Left renal cortex interstitium (tissue), 4 donors: ENCODE measurements around the gene USPL1. TPM values are rescaled to one million over a fixed set of nuclear protein-coding genes. Genes with fewer than 3 reads are reported as not detected.
"Not testable (repeated sequence)": the region's sequence is repeated elsewhere in the genome, so short reads cannot be mapped to it uniquely, and the experiment has no call there.

Experiments used
- DNase-seq, 4 donors: peaks; one replicate each; pipeline ENCODE4 v3.0.0-alpha.2; 2013; ENCODE audit warnings: low read depth in 4 of 4, low spot score in 2 of 4, missing footprints in 1 of 4
- polyA plus RNA-seq, 4 donors: library from polyadenylated mRNA; unstranded; fragments of 120-200 nt; gene quantifications; one replicate each; pipeline ENCODE4 v1.2.1, GENCODE V29; 2013; ENCODE audit not compliant: insufficient read length in 4 of 4

The USPL1 gene
- 10 to 100 TPM; 21.2 to 28.3 (median 24.2) TPM for polyA plus RNA-seq

DNA sequence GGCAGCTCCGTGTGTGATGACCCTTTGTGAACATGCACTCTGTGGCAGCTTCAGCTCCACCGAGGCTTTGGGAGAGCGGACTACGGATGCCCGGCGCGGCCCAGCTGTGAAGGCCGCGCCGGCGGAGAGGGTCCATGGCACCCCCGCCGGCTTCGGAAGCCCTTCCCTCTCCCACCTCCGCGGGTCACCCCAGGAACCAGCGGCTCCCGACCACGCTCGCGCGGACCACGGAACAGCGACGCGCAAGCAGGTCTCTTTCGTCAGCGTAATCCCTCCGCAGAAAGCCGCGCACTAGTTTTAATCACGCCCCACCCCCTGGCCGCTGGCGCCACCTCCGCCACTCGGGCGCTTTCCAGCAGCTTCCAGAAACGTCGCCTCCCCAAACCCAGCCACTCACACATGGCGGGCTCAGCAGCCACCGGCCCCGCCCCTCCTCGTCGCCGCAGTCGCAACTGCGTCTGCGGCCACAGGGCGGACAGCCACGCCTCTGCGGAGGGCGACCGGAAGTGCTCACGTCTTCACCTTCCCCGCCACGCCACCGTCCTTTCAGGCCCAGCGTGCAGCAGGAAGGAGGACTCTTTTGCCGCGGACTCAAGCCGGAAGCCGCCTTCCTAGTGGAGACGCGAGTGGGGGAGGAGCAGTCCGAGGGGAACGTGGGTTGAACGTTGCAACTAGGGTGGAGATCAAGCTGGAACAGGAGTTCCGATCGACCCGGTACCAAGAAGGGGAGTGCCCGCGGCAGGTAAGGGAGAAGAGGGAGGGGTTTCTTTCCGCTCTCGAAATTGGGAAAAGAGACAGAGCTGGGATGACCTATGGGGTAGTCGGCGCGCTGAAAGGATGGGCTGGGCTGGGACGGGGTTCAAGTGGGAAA is at the start of gene USPL1:
Gene USPL1 (plus strand): TSS at position 606 of the 871 bp plus-strand sequence. CDS start 3,221 bp downstream, outside the sequence.
- DNase-seq: peak; percentile 94 to 99 (median 95)

DNA sequence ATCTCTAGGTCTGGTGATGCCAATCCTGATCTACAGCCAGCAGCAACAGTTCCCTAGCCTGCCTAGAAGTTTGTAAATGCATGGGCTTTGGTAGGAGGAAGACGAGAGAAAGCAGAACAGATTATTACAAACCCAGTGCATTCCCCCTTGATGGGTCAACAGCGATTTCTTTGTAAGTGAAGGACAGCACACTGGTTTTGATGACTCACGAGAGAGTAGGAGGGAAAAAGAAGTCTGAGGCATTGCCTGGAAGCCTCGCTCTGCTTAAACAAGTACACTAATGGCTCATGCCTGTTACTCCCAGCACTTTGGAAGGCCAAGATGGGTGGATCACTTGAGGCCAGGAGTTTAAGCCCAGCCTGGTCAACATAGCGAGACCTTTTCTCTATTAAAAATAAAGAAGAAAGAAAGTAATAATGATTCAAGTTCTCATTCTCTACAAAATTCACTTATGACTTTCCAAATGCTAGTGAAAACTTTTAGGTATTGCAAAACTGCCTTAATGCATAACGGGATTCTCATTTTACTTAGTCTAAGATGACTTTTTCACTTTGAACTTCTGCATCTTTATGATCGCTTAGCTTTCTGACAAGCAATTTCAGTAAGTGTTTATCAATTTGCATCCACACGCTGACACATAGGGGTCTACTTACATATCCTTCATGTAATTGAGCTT is 47.7 kb upstream of the USPL1 start:
- no peak for DNase-seq

DNA sequence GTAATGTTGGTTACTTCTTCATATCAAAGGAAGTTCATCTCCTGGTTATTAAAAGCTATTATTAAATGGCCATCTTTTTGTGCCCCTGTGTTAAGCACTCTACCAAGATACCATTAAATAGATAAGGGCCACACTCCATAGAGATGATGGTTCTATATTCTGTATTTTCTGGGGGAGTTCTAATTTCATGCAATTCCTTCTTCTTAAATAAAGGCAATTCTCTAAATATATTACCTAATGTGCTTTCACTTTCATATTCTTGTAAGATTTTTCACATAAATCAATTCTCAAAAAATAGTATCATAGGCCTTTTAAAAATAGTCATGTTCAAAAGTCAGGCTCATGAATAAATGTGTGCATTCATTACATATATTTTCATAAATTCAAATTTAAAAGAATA is 47.0 kb upstream of the USPL1 start:
- DNase-seq: no peak

DNA sequence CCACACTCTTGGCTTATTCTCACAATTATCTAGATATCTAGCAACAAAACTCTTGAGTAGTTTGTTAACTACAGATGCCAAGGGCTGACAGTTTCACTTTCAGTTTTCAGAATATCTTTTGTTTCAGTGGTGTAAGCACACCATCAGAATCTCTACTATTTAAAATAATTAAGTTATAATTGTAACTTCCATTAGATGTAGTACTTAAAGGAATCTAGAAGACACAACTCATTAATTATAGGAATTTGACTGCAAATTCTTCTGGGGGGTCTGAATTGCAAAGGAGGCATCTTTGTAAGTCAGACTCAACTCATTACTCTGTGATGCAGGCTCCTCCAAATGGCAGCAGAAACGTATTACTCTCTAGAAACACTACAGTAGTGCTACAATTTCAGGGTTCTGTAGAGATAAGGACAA is 44.9 kb upstream of the USPL1 start:
- DNase-seq: peak; percentile 28 to 49 (median 44)

DNA sequence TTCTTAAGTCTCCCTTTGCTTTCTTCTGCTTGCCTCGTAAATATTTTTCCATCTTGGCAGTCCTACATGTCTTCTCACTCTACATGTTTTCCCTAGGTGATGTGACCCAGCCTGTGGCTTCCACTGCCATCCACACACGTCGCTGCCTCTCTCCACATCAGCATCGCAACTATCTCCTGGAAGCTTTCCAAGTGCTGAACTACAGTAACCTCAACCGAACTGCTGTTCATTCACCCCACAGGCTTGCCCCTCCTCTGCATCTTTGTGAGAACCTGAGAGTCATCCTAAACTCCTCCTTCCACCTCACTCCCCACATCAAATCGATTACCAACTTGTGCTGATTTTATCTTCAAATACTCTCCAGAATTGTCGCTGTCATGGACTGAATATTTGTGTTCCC is 41.2 kb upstream of the USPL1 start:
- DNase-seq: no peak

DNA sequence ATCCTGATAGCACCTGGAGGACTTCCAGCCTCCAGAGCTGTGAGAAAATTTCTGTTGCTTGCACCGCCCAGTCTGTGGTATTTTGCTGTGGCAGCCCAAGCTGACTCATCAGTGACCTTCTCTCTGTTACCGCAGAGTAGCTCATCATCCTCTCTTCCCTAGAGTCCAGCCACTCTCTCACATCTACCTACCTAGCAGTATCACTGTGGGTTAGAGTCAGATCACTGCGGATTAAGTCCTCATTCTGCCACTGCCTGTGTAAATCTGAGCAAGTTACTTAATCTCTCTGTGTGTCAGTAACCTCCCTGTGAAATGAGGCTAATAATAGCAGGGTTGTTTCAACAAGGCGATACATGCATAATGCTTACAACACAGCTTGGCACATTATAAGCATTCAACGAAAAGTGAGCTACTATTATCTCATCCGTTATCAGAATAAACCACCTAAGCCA is 40.3 kb upstream of the USPL1 start:
- DNase-seq: no peak

DNA sequence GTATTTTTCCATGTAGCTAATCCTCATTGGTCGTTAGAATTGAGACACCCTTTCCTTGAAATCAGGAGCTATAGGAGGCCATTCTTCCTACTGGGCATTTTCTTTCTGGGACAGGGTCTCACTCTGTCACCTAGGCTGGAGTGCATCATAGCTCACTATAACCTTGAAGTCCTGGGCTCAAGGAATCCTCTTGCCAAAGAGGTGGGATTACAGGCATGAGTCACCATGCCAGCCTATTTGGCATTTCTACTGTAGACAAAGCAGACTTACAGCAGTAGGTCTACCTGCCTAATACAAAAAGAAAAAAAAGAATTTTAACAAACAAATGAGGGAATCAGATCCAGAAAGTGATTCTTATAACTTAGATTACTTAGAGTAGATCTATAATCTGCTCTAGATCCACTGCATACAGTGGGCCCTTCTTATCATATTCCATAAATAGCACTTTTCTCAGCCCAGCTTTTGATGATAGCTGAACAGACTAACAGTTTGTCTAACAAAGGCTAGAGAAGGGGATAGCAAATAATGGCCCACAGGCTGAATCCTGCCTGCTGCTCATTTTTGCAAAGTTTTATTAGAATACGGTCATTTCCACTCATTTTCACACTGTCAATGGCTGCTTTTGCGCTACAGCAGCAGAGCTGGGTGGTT is 36.7 kb upstream of the USPL1 start:
- DNase-seq: no peak

DNA sequence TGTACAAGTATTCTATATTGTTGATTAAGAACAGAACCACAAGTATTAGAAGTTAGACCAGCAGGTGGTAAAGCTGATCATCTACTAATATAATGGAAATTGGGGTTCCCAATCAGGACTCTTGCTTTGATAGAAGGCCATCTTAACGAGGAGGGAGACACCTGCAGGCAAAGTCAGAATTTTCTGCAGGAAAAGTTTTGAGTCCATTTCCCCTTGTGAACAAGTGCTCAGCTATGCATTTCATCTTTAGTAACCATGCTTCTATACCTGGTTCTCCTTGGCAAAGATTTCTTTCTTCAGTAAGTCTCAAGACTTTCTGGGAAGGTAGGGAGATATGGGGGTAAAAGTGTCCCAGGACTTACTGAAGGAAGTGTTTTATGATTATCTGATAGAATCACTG is 36.1 kb upstream of the USPL1 start:
- no peak for DNase-seq

DNA sequence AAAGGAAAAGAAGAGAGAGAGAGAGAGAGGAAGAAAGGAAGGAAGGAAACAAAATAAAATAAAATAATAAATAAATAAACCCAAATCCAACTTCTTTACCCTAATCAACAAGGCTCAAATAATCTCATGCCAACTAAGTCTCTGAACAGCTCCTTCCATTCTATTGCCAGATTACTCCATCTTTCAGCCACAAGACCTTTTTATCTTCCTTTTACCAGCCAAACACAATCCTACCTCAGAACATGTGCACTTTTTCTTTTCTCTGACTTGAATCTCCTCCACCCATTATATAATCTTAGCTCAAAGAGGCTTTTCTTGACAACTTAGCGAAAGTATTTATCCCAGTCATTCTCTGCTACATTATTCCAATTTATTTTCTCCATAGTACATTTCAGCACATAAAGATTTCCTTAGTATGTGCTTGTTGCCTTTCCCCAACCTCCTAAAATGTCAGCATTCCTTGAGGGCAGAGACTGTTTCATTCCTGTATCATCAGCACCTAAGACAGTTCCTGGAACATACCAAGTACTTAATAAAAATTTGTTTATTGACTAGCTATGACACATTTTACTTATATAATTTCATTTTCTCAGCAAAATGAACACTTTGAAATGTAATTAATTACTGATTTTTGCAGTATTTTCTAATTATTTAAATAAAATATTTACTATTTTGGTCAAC is 33.5 kb upstream of the USPL1 start:
- no peak for DNase-seq

DNA sequence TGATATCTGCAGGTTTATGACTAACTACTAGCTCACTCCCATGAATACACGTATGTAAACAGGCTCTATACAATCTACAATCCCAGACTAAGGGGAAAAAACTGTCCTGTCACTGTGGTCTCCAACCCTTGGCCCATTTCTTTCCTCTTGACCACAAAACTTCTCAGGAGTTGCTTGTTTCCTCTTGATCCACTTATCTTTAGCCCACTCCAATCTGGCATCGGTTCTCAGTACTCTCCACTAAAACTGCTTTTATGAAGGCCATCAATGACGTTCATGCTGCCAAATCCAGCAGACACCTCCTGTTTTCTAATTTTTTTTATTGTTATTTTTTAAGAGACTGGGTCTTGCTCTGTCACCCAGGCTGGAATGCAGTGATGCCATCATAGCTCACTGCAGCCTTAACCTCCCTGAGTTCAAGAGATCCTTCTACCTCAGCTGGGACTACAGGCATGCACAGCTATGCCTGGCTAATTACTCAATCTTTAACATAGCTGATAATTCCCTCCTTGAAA is 31.9 kb upstream of the USPL1 start:
- no peak for DNase-seq

DNA sequence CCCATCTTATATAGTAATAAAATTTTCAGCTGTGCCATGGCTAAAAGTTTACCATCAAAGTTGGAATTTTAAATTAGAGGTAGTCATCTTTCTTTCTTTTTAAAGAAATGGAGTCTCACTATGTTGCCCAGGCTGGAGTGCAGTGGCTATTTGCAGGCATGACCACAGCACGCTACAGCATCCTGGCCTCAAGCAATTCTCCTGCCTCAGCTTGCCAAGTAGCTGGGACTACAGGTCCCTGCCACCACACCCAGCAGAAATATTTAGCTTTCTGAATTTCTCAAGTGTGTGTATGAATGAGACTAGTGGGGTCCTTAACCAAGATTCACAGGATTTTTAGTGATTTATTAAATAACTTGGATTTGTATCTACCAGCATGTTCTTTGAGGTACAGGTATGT is 30.5 kb upstream of the USPL1 start:
- no peak for DNase-seq

DNA sequence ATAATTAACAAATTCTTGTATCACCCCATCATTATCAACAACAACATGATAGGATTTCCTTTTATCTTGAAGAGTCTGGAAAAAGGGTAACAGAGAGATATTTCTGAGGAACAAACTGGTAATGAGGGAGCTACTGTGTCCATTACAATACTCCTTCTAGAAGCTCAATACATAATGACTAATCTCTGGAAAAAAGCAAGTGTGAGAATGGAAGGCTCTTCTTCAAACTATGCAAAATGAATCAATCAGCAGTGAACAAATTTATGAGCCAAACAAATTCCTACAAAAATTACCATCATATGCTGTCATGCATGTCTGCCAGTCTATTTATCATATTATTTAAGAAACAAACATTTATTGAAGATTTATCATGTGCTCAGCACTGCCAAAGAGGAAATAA is 30.0 kb upstream of the USPL1 start:
- DNase-seq: no peak

DNA sequence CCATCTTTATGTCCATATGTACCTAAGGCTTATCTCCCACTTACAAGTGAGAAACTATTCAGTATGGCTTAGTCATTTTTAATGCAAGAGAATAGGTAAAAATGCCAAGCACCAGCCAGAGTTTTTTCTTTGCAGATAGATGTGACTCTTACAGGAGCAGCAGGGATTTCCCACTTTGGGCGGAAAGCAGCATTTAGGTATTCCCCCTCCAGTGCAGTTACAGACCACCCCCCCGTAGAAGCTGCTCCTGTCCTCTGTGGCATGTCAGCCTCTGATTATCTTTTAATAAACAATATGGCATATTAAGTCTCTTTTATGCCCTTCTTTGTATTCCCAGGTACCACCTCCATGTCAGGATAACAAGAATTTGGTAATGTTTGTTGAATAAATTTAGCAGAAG is 24.7 kb upstream of the USPL1 start:
- DNase-seq: no peak

DNA sequence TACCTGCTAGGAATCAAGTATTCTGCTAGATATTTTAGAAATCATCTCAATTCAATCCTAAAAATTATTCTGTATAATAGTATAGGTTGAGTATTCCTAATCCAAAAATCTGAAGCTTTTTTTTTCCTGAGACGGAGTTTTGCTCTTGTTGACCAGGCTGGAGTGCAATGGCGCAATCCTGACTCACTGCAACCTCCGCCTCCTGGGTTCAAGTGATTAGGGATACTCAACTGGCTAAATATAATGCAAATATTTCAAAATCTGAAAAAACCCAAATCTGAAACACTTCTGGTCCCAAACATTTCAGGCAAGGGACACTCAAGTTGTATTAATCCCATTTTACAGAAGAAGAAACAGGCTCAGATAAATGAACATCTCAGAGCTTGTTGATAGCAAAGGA is 17.2 kb upstream of the USPL1 start:
- DNase-seq: no peak

DNA sequence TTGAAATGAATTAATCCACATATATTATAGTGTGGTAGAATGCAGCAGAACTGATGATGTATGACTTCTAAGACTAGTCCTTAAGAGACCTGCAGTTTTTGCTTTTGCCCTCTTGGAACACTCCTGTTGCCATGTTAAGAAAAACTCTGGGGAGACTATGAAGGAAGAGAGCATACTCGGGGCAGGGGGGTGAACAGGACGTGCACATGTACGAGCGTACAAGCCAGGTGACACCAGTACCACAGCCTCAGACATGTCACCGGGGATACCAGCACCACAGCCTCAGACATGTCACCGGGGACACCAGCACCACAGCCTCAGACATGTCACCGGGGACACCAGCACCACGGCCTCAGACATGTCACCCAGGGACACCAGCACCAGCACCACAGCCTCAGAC is 15.9 kb upstream of the USPL1 start:
- DNase-seq: no peak

DNA sequence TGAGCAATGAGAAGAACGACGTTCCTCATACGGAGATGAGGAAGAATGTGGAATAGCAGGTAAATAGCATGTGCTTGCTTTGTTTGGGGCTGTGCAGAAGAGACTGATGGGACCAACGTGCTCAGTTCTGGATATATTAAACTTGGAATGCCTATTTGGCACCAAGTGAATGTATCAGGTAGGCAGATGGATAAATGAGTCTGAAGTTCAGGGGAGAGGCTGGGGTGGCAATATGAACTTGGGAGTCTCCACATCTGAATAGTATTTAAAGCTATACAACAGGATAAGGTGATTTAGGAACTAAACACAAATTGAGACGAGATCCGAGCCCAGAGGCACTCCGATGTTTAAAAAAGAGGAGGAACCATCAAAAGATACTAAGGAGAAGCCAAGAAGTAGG is 12.7 kb upstream of the USPL1 start:
- DNase-seq: no peak

DNA sequence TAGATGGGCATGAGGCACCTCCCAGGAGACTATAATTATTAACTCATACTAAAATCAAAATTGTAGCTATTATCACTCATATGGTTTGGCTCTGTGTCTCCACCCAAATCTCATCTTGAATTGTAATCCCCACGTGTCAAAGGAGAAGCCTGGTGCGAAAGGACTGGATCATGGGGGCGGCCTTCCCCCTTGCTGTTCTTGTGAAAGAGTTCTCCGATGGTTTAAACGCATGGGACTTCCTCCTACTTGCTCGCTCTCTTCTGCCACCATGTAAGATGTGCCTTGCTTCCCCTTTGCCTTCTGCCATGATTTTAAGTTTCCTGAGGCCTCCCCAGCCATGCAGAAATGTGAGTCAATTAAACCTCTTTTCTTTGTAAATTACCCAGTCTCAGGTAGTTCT is 10.5 kb upstream of the USPL1 start:
- not testable (repeated sequence) for DNase-seq

DNA sequence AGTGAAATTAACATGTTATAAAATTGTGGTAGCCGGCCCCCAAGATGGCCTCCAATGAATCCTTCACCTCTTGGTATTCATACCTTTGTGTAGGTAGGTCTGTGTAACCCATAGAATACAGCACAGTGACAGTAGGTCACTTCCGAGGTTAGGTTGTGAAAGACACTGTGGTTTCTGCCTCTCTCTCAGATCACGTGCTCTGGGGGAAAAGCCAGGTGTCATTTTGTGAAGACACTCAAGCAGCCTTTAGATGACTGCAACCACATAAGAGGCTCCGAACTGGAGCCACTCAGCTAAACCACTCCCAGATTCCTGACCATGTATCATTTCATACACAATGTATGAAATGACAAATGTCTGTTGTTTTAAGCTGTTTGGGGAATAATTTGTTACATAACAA is 9.8 kb upstream of the USPL1 start:
- no peak for DNase-seq

DNA sequence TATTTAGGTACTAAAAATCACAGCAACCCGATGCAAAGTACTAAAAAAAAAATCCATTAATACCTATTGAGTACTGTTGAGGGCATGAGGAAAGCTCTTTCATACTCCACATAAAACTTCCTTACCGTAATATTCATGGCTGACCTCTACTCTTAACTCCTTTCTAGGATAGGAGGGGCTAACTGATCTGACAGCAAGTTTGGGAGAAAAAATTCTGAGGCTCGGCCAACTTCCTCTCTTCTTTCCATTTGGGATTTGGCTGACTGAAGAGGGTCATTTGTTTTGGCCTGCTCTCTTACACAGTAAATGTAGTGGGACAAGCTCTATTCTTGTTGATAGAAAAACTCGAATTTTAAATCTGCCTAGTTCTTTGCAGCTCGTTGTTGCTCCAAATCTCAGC is 9.4 kb upstream of the USPL1 start:
- DNase-seq: peak in 1 of 4 donors; percentile 21

DNA sequence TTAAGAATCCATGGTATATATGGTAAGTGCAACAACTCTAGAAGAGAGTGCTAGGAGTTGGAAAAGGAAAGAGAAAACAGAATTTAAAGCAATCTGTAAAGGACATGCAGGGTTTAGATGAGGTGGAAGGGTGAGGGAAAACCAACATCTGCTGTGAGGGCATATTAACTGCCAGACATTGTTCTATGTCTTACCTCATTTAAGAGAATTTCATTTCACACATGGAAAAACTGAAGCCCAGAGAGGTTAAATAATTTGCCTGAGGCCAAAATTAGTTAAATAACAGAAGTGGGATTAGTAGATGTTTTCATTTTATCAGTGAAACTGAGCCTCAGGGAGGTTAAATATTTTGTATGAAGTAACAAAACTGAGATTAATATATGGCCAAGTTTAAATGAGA is 7.4 kb upstream of the USPL1 start:
- no peak for DNase-seq

DNA sequence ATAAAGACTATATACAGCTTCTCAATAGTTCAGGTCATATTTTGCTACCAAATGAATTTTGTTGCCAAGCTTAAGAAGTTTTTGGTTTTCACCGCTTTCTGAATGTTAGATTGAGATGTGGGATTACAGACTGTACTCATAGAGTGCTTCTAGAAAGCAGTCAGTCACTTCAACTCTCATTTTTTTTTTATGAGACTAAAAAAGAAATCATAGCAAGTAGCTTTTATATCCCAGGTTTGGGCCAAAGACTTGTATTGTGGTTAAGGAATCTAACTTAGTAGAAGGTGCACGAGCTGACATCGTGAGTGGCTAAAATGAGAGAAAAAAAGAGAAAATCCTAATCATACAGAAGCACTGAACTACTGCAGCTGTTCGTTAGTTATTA is 2.2 kb upstream of the USPL1 start:
- DNase-seq: peak in 1 of 4 donors; percentile 14
